Cardiac fibroblast (primary cell): ENCODE measurements around the gene MRPL46.
"Not testable (repeated sequence)": the region's sequence is repeated elsewhere in the genome, so short reads cannot be mapped to it uniquely, and the experiment has no call there.

Experiments
- DNase-seq, 2 donors: peaks; one replicate each; pipeline versions ENCODE4 v3.0.0 to v3.0.0-alpha.2; 2010; ENCODE audit warnings: low read depth in 2 of 2
- H3K4me3 ChIP-seq, 2 donors: replicated peaks in 1 of 2; 1 replicate in 1 of 2; 2 replicates in 1 of 2; pipeline ENCODE4 v1.5.1; 2011; ENCODE audit warnings: low read depth in 2 of 2, low read length in 2 of 2, mild to moderate bottlenecking in 2 of 2, moderate library complexity in 1 of 2
- TF ChIP-seq, protein P1 (sequence below): IDR thresholded peaks from one replicate; pipeline ENCODE4 v1.5.1; 2011; ENCODE audit warnings: low read depth, mild to moderate bottlenecking, low read length, inconsistent platforms

The MRPL46 gene

GRCh38 chr15:88448991-88449461, 18.2 kb downstream of the MRPL46 start:
- H3K4me3 ChIP-seq = no peak overlapping the region
- DNase-seq = no peak
- TF ChIP-seq, protein P1, sequence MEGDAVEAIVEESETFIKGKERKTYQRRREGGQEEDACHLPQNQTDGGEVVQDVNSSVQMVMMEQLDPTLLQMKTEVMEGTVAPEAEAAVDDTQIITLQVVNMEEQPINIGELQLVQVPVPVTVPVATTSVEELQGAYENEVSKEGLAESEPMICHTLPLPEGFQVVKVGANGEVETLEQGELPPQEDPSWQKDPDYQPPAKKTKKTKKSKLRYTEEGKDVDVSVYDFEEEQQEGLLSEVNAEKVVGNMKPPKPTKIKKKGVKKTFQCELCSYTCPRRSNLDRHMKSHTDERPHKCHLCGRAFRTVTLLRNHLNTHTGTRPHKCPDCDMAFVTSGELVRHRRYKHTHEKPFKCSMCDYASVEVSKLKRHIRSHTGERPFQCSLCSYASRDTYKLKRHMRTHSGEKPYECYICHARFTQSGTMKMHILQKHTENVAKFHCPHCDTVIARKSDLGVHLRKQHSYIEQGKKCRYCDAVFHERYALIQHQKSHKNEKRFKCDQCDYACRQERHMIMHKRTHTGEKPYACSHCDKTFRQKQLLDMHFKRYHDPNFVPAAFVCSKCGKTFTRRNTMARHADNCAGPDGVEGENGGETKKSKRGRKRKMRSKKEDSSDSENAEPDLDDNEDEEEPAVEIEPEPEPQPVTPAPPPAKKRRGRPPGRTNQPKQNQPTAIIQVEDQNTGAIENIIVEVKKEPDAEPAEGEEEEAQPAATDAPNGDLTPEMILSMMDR = no peak

GRCh38 chr15:88447741-88448140, 19.4 kb downstream of the MRPL46 start:
- no peak overlapping the region for H3K4me3 ChIP-seq
- TF ChIP-seq, protein P1 = no peak
- no peak for DNase-seq

- no peak for DNase-seq
Measured at GRCh38 chr15:88447206-88447605, 20.0 kb downstream of the MRPL46 start.

DNA sequence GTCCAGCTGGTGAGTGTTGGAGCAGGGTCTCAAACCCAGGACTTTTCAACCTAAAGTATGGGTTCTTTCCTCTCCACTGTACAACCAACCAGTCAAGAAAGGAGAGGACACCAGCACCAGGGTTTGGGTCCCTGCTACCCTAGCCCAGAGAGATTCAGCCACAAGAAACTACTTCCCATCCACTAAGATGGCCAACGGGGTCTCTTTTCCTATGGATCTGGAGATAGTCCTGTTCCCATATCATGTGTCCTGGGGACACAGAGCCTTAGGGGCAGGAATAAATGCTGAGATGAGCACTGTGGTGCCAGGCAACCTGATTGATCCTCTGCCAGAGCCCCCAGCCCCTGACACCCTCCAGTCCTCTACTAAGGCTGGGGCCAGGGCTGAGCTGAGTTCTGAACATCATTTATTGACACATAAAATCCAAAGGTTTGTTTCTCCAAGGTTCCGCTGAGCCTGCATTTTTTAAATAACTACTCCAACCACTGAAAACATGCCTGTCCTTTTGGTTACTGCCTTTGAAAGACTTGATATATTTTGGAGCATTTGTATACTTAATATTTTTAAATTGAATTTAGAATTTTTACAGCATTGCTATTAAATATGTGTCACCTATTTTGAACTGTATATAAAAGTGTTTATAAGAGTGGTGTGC, 26.0 kb downstream of the MRPL46 start:
- H3K4me3 ChIP-seq = no peak overlapping the region
- DNase-seq = no peak
- TF ChIP-seq, protein P1 = no peak

More at GRCh38 chr15:88447206-88447605, 20.0 kb downstream of the MRPL46 start:
- H3K4me3 ChIP-seq = no peak overlapping the region
- TF ChIP-seq, protein P1 = no peak

GRCh38 chr15:88440021-88440420, 27.2 kb downstream of the MRPL46 start:
- TF ChIP-seq, protein P1 = no peak
- peak; percentile 13 to 72 for DNase-seq

DNA sequence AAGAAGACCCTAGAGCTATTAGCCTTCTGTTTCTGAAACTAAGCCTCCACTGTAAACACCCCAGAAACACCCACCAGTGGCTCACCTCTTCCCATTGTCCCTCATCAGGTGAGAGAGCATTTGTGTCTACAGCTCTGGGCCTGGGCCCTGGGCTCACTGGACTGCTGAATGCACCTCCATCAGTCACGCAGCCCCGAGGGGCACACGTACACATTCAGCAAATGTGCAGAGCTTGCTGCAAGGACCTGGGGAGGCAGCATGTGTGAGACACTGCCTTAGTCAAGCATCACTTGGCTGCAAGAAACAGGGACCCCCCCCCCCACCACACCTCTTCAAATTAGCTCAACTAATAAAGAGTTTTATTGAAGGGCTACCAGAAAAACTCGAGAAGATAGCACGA, 29.0 kb downstream of the MRPL46 start:
- TF ChIP-seq, protein P1 = no peak
- DNase-seq = no peak
- no peak overlapping the region for H3K4me3 ChIP-seq

More at GRCh38 chr15:88440021-88440420, 27.2 kb downstream of the MRPL46 start:
- H3K4me3 ChIP-seq = no peak overlapping the region

GRCh38 chr15:88434106-88434505, 33.1 kb downstream of the MRPL46 start:
- not testable (repeated sequence) for H3K4me3 ChIP-seq, DNase-seq
